GM18508 (cell line): ENCODE measurements around the gene ATP8A2.

ENCODE experiments used
- ATAC-seq: cut with Tn5 transposase; IDR thresholded peaks from one replicate; pipeline ENCODE4 v1.9.1; 2021; ENCODE audit warnings: moderate number of reproducible peaks; ENCODE audit not compliant: insufficient read depth, unreplicated experiment

The ATP8A2 gene

DNA sequence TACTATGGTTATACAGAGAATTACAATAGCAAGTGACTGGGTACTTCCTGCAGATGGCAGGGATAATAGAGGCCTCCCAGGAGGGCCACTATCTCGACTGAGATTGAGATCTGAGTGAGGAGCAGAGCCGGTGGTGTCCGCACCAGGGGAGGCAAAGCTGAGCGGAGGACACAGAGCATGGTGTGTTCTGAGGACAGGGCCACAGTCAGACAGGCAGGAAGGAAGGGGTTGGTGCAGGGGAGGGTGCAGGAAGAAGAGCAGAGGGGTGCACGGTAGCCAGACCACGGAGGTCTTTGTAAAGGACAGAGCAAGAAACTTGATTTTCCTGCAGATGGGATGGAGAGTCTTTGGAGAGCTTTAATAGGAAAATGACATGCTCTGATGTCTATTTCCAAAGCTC is 527.7 kb downstream of the ATP8A2 start:
- no peak for ATAC-seq

GRCh38 chr13:25899952-25900351 is 528.2 kb downstream of the ATP8A2 start:
- no peak for ATAC-seq

GRCh38 chr13:25901460-25902376 is 529.9 kb downstream of the ATP8A2 start:
- ATAC-seq, result peak; percentile 74

GRCh38 chr13:25902455-25902854 is 530.7 kb downstream of the ATP8A2 start:
- ATAC-seq, result no peak

- no peak for ATAC-seq
Observed at GRCh38 chr13:25902891-25903341, 531.1 kb downstream of the ATP8A2 start.

DNA sequence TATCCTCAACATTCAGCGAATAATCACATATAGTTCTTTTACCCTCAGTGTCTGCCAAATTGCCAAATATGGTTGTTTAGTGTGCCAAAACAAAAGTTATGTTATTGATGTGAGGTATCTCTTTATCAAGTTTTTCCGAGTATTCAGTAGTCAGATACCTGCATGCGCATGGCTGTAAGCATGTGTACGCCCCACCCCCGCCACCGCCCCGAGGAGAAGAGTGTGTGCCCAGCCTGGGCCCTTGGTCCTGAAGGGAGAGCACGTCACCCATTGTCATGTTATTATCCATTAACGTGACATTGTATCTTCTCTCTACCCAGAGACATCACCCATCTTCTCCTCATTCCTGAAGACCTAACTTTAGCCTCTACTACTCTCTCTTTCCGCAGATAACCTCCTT is 533.1 kb downstream of the ATP8A2 start:
- no peak for ATAC-seq

- ATAC-seq, result no peak
Observed at GRCh38 chr13:25905611-25906010, 533.8 kb downstream of the ATP8A2 start.

GRCh38 chr13:25906191-25906661 is 534.5 kb downstream of the ATP8A2 start:
- ATAC-seq, result no peak

- no peak for ATAC-seq
Observed at GRCh38 chr13:25908366-25908765, 536.6 kb downstream of the ATP8A2 start.

DNA sequence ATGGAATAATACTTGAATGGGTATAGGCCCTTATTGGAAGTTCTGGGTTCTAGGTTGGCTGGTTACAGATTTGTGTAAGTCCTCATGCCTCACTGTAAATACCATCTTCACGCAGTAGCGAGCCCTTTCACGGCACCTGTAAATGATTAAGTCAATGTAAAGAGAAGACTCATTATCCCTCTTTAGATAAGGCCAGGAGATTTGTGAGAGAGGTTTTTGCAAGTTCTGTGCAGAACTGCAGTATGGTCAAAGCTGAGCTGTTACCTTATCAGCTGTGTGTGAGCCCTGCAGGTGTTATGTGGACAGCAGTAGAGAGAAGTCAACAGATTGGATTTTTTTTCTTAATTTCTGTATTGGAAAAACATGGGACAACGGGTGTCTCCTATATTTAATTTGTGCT is 538.5 kb downstream of the ATP8A2 start:
- no peak for ATAC-seq

DNA sequence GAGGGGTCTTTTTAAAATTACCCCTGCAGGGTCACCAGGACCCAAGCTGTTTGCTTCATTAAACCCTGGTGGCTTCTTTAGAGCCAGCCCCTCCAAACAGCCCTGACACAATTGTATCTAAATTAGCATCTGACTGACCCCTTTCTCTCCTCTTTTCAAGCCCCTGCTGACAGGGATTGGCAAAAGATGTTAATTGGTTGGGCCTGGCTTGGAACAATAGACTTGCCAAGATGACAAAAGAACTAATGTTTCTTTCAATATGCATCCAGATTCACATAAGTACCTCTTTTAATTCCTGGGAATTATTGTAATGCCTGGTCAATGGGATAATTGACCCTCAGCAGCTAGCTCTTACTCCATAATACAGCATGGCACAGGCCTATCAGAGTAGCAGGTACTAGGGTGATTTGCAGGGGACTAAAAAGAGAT is 539.2 kb downstream of the ATP8A2 start:
- no peak for ATAC-seq

- no peak for ATAC-seq
Observed at GRCh38 chr13:25912961-25913360, 541.2 kb downstream of the ATP8A2 start.

GRCh38 chr13:25915840-25916518 is 544.2 kb downstream of the ATP8A2 start:
- ATAC-seq, result no peak

DNA sequence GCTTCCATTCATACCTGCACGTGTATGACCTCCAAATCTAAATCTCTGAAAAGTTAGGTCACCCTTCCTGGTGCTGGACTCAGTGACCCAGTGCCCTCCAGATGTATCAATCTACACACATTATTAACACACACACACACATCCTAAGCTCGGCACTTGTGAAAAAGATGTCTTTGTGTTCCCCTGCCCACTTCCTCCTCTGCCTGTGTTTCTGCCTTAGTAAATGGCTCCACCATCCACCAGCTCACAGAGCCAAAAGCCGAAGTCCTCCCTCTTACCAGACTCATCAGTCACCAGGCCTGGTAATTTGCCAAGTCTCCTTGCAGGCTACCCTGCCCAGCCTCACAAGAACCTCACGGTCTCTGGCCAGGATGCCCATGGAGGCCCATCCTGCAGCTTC is 548.5 kb downstream of the ATP8A2 start:
- no peak for ATAC-seq

- ATAC-seq, result no peak
Observed at GRCh38 chr13:25920931-25921330, 549.2 kb downstream of the ATP8A2 start.

DNA sequence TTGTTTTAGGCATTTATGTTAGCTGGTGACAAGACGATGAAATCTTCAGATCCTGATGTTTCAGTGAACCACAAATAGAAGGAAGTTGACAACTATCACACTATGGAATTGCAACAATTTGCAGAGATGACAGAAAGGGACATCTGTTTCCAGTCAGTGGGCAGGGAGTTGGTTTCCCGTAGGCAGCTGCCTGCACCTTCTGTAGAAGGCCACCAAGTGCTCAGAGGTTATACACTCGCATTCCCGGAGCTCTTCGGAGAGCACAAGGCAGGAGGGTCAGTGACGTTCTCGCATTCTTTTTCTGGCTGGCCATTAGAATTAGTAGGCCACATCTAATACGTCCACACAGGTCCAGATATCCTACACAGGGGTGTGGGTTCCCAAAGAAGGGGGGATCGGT is 550.6 kb downstream of the ATP8A2 start:
- no peak for ATAC-seq

- ATAC-seq, result no peak
Observed at GRCh38 chr13:25923217-25924085, 551.7 kb downstream of the ATP8A2 start.

DNA sequence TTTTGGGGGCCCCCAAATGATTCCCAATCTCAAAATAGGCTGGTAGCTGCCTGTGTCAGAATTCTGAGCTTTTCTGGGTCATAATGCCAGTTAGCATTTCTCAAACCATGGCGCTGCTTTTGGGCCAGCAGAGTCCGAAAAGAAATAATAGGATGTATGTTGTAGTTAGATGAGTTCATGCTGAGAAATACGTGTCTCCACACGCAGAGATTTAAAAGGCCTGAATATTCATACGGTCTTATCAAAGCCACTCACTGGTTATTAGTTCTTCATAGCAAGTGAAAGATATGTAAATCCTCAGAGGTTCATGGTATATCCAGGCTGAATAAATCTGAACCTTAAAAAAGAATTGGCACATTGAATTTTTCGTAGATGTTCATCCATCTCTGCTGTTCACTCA is 555.6 kb downstream of the ATP8A2 start:
- no peak for ATAC-seq

GRCh38 chr13:25927932-25928331 is 556.2 kb downstream of the ATP8A2 start:
- no peak for ATAC-seq

- no peak for ATAC-seq
Observed at GRCh38 chr13:25928941-25929505, 557.2 kb downstream of the ATP8A2 start.
